ENCODE measurements around the gene CPNE4. TPM values are rescaled to one million over a fixed set of nuclear protein-coding genes. Genes with fewer than 3 reads are reported as not detected.

CPNE4 gene
- total and polyA plus RNA-seq, 8 donors = 0.15 to 8.9 (median 1.7) TPM

DNA sequence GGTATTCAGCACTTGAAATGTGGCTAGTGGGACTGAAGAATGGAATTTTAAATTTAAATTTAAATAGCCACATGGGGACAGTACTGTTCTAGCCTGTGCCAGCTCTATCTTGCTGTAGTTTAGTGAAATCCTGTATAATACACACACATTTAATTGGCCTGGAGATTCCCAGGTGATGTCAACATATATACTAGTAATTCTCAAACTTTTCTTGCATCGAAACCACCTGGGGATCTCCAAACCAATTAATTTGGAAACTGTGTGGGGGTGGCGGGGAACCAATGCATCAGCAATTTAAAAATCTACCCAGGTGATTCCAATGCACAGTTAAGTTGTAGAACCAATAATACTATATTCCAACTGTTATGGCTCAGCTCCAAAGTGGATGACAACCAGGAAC lies 303.1 kb downstream of the CPNE4 start:
- DNase-seq = no peak
- Histone ChIP-seq H3K27me3 (no peaks in the 10 kb centered on the region), H3K36me3 (no peaks in the 10 kb centered on the region), H3K9me3 (no peaks in the 10 kb centered on the region), H3K27ac (no peak overlapping the region), H3K4me1 (no peaks in the 10 kb centered on the region), H3K4me3 (no peak overlapping the region)
- intact Hi-C loops (cut with DNase I; ENCODE audit: low total_unique reads) = no loop called here
- TF ChIP-seq POLR2A (IDR thresholded peaks at IDR 0.05) = no peak
- TF ChIP-seq EP300 (IDR thresholded peaks at IDR 0.05) = no peak
- TF ChIP-seq, protein P1, sequence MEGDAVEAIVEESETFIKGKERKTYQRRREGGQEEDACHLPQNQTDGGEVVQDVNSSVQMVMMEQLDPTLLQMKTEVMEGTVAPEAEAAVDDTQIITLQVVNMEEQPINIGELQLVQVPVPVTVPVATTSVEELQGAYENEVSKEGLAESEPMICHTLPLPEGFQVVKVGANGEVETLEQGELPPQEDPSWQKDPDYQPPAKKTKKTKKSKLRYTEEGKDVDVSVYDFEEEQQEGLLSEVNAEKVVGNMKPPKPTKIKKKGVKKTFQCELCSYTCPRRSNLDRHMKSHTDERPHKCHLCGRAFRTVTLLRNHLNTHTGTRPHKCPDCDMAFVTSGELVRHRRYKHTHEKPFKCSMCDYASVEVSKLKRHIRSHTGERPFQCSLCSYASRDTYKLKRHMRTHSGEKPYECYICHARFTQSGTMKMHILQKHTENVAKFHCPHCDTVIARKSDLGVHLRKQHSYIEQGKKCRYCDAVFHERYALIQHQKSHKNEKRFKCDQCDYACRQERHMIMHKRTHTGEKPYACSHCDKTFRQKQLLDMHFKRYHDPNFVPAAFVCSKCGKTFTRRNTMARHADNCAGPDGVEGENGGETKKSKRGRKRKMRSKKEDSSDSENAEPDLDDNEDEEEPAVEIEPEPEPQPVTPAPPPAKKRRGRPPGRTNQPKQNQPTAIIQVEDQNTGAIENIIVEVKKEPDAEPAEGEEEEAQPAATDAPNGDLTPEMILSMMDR (IDR thresholded peaks at IDR 0.05) = no peak
- TF ChIP-seq POLR2AphosphoS5 (IDR thresholded peaks at IDR 0.05) = no peak
- 80 to 93% (median 85%) methylated on average over 2 of the region's 2 CpGs for WGBS, 5 donors

DNA sequence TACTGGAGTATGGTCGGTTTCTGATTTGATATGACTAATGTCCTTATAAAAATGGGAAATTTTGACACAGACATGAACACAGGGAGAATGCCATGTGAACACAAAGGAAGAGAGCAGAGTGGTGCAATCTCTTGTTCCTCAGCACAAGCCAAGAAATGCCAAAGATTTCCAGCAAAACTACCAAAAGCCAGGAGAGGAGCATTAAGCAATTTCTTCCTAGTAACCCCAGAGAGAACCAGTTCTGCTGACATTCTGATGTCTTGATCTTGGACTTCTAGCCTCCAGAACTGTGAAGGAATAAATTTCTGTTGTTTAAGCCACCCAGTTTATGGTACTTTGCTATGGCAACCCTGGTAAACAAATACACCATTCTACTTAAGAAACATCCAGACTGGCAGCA lies 304.2 kb downstream of the CPNE4 start:
- TF ChIP-seq EP300 (IDR thresholded peaks at IDR 0.05) (no peak), POLR2A (IDR thresholded peaks at IDR 0.05) (no peak), POLR2AphosphoS5 (IDR thresholded peaks at IDR 0.05) (no peak)
- TF ChIP-seq, protein P1 (IDR thresholded peaks at IDR 0.05) = no peak
- H3K36me3 ChIP-seq = no peaks in the 10 kb centered on the region
- intact Hi-C loops (cut with DNase I; ENCODE audit: low total_unique reads) = no loop called here

DNA sequence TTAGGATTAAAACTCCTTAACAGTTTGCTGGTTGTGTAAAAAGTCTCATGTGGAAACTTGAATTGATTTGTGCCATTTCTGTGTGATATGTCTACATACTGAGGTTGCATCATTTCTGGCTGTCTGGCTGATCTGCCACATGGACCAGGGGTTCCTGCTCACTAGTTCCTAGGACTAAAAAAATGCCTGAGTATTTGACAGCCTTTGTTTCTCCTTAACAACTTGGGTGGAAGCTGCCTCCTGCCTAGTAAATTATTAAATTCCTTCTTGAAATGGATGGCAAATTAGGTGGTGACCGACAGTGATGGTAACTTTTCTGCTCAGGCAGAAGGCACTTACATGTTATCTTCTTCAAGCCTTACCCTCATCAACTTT lies 305.2 kb downstream of the CPNE4 start:
- Histone ChIP-seq H3K9me3 (no peaks in the 10 kb centered on the region), H3K27me3 (no peaks in the 10 kb centered on the region), H3K4me3 (no peak overlapping the region), H3K36me3 (no peaks in the 10 kb centered on the region), H3K4me1 (no peaks in the 10 kb centered on the region), H3K27ac (no peak overlapping the region)
- intact Hi-C loops (cut with DNase I; ENCODE audit: low total_unique reads) = no loop called here
- 74 to 100% (median 90%) methylated on average over 1 of the region's 1 CpG for WGBS, 5 donors
- no peak for DNase-seq
- TF ChIP-seq, protein P1 (IDR thresholded peaks at IDR 0.05) = no peak
- TF ChIP-seq POLR2A (IDR thresholded peaks at IDR 0.05) (no peak), POLR2AphosphoS5 (IDR thresholded peaks at IDR 0.05) (no peak), EP300 (IDR thresholded peaks at IDR 0.05) (no peak)

More for the DNA sequence above, 304.2 kb downstream of the CPNE4 start:
- no peaks in the 10 kb centered on the region for H3K4me1 ChIP-seq
- DNase-seq = no peak
- no peaks in the 10 kb centered on the region for H3K27me3 ChIP-seq
- 71 to 84% (median 82%) methylated on average over 1 of the region's 1 CpG for WGBS, 5 donors
- H3K4me3 ChIP-seq = no peak overlapping the region
- no peak overlapping the region for H3K27ac ChIP-seq
- no peaks in the 10 kb centered on the region for H3K9me3 ChIP-seq

DNA sequence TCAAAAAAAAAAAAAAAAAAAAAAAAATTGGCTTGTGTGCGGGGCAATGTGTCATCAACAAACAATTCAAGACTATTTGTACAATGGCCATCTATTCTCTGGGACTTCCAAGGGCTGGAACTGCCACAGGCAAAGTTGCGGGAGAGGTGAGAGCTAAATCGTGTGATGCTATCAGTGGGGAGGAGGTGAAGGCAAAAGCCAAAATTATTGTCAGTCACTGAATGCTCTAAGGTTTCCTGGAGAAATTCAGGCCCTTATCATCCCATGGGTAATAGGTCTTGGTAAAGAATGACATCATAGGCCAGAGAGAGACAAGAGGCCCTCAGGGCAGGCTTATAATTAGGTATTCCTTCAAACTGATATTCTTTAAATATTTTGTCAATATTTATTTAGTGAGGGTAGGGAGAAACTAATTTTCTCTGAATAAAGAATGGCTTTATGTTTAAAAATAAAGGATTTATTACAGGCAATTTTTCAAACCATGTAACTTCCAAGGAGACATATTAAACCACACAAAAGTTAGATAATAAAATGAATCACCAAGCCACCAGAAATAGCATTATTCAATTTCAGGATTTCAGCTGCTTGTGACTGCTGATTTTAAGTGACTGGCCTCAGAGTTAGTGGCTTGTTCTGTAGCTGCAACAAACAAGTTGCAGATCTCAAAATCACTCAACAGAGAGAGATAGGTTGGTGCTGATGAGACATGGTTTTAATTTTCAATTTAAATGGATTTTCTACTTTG lies 305.7 kb downstream of the CPNE4 start:
- Histone ChIP-seq H3K9me3 (no peaks in the 10 kb centered on the region), H3K27ac (no peak overlapping the region), H3K27me3 (no peaks in the 10 kb centered on the region), H3K36me3 (no peaks in the 10 kb centered on the region), H3K4me1 (no peaks in the 10 kb centered on the region), H3K4me3 (no peak overlapping the region)
- intact Hi-C loops (cut with DNase I; ENCODE audit: low total_unique reads) = no loop called here
- TF ChIP-seq, protein P1 (IDR thresholded peaks at IDR 0.05) = no peak
- TF ChIP-seq POLR2A (IDR thresholded peaks at IDR 0.05) (no peak), POLR2AphosphoS5 (IDR thresholded peaks at IDR 0.05) (no peak), EP300 (IDR thresholded peaks at IDR 0.05) (no peak)
- WGBS, 5 donors = 69 to 87% (median 76%) methylated on average over 3 of the region's 3 CpGs
- DNase-seq = no peak

All from stomach (tissue), 9 donors.